H9 (cell line): ENCODE results near the gene PDCD1. TPM values are rescaled to one million over a fixed set of nuclear protein-coding genes. Genes with fewer than 3 reads are reported as not detected.

ENCODE experiments used
- DNase-seq: peaks from one replicate; pipeline ENCODE4 v3.0.0-alpha.2; 2017
- H2AFZ ChIP-seq: one replicate; pipeline ENCODE4 v1.6.1; 2013; ENCODE audit warnings: mild to moderate bottlenecking, low read length, control low read depth, moderate library complexity
- H2AK5ac ChIP-seq: 2 replicates; pipeline ENCODE4 v1.6.1; 2013; ENCODE audit warnings: low read length, control low read depth, mixed read lengths; ENCODE audit not compliant: insufficient read length
- H2BK120ac ChIP-seq: one replicate; pipeline ENCODE4 v1.6.1; 2013; ENCODE audit warnings: low read depth, mild to moderate bottlenecking, low read length, control low read depth, inconsistent platforms; ENCODE audit not compliant: poor library complexity, severe bottlenecking
- H2BK12ac ChIP-seq: 2 replicates; pipeline ENCODE4 v1.6.1; 2013; ENCODE audit warnings: low read length, control low read depth, mixed read lengths, low read depth; ENCODE audit not compliant: insufficient read length
- H2BK15ac ChIP-seq: 2 replicates; pipeline ENCODE4 v1.6.1; 2013; ENCODE audit warnings: low read depth, low read length, control low read depth
- H2BK20ac ChIP-seq: one replicate; pipeline ENCODE4 v1.6.1; 2013; ENCODE audit warnings: low read depth, mild to moderate bottlenecking, low read length, control low read depth, inconsistent platforms; ENCODE audit not compliant: poor library complexity, severe bottlenecking
- H2BK5ac ChIP-seq: 2 replicates; pipeline ENCODE4 v1.6.1; 2013; ENCODE audit warnings: low read length, control low read depth, mixed read lengths; ENCODE audit not compliant: insufficient read length
- H3K14ac ChIP-seq: 2 replicates; pipeline ENCODE4 v1.6.1; 2013; ENCODE audit warnings: low read length, control low read depth; ENCODE audit not compliant: insufficient read depth
- H3K18ac ChIP-seq: 2 replicates; pipeline ENCODE4 v1.6.1; 2013; ENCODE audit warnings: low read depth, mild to moderate bottlenecking, mixed read lengths, low read length, control low read depth; ENCODE audit not compliant: insufficient read length
- H3K23ac ChIP-seq: 2 replicates; pipeline ENCODE4 v1.6.1; 2013; ENCODE audit warnings: low read length, control low read depth, mixed read lengths, low read depth; ENCODE audit not compliant: insufficient read length
- H3K23me2 ChIP-seq: 2 replicates; pipeline ENCODE4 v1.6.1; 2013; ENCODE audit warnings: low read depth, mild to moderate bottlenecking, mixed read lengths, low read length, control low read depth; ENCODE audit not compliant: insufficient read length, poor library complexity, severe bottlenecking
- H3K27ac ChIP-seq: 2 replicates; pipeline ENCODE4 v1.5.1; 2013; ENCODE audit warnings: low read length, control low read depth, mixed read lengths, low read depth; ENCODE audit not compliant: insufficient read length
- H3K27me3 ChIP-seq: 2 replicates; pipeline ENCODE4 v1.6.1; 2013; ENCODE audit warnings: low read length, control low read depth, inconsistent platforms; ENCODE audit not compliant: insufficient read depth
- H3K4ac ChIP-seq: 2 replicates; pipeline ENCODE4 v1.6.1; 2013; ENCODE audit warnings: low read depth, mild to moderate bottlenecking, control low read depth, inconsistent platforms, low read length, moderate library complexity
- H3K4me1 ChIP-seq: 2 replicates; pipeline ENCODE4 v1.6.1; 2013; ENCODE audit warnings: low read length, control low read depth, inconsistent platforms; ENCODE audit not compliant: insufficient read depth
- H3K4me2 ChIP-seq: 2 replicates; pipeline ENCODE4 v1.6.1; 2013; ENCODE audit warnings: low read length, control low read depth, mixed read lengths; ENCODE audit not compliant: insufficient read length, insufficient read depth
- H3K56ac ChIP-seq: 2 replicates; pipeline ENCODE4 v1.6.1; 2013; ENCODE audit warnings: low read depth, mild to moderate bottlenecking, mixed read lengths, low read length, control low read depth; ENCODE audit not compliant: insufficient read length
- H3K79me1 ChIP-seq: 2 replicates; pipeline ENCODE4 v1.6.1; 2013; ENCODE audit warnings: low read depth, mild to moderate bottlenecking, moderate library complexity, low read length, control low read depth, inconsistent platforms; ENCODE audit not compliant: insufficient read depth, poor library complexity, severe bottlenecking
- H3K79me2 ChIP-seq: 2 replicates; pipeline ENCODE4 v1.6.1; 2013; ENCODE audit warnings: low read length, control low read depth, inconsistent platforms; ENCODE audit not compliant: insufficient read depth
- H3K9ac ChIP-seq: 2 replicates; pipeline ENCODE4 v1.6.1; 2013; ENCODE audit warnings: low read length, control low read depth, mixed read lengths; ENCODE audit not compliant: insufficient read length; ENCODE audit errors: extremely low read depth
- H3K9me3 ChIP-seq: one replicate; pipeline ENCODE4 v1.6.1; 2013; ENCODE audit warnings: low read depth, low read length, inconsistent platforms; ENCODE audit not compliant: control insufficient read depth
- H3T11ph ChIP-seq: one replicate; pipeline ENCODE4 v1.6.1; 2013; ENCODE audit warnings: mild to moderate bottlenecking, low read length, control low read depth, inconsistent platforms
- H4K20me1 ChIP-seq: one replicate; pipeline ENCODE4 v1.6.1; 2013; ENCODE audit not compliant: control insufficient read depth, insufficient read length, insufficient read depth
- H4K5ac ChIP-seq: 2 replicates; pipeline ENCODE4 v1.6.1; 2013; ENCODE audit warnings: low read depth, mild to moderate bottlenecking, mixed read lengths, low read length, control low read depth; ENCODE audit not compliant: insufficient read length
- H4K8ac ChIP-seq: replicated peaks from 2 replicates; pipeline ENCODE4 v1.6.1; 2013; ENCODE audit warnings: low read length, control low read depth, mixed read lengths, low read depth; ENCODE audit not compliant: insufficient read length
- H4K91ac ChIP-seq: 2 replicates; pipeline ENCODE4 v1.6.1; 2013; ENCODE audit warnings: low read depth, mild to moderate bottlenecking, moderate library complexity, mixed read lengths, low read length, control low read depth; ENCODE audit not compliant: insufficient read length
- H3K27ac Mint-ChIP-seq, 3 experiments: 2 replicates in 2 of 3; 3 replicates in 1 of 3; pipeline ENCODE4 v1.8.0; 2020 to 2021; ENCODE audit warnings: mixed read lengths in 3 of 3, mild to moderate bottlenecking in 1 of 3, moderate library complexity in 1 of 3
- H3K27me3 Mint-ChIP-seq: 2 replicates; pipeline ENCODE4 v1.8.0; 2021; ENCODE audit warnings: low read depth, mild to moderate bottlenecking, moderate library complexity, mixed read lengths
- H3K36me3 Mint-ChIP-seq, 3 experiments: 2 replicates in 2 of 3; 3 replicates in 1 of 3; pipeline ENCODE4 v1.8.0; 2020 to 2021; ENCODE audit warnings: low read depth in 3 of 3, mixed read lengths in 3 of 3; ENCODE audit not compliant: insufficient read depth in 1 of 3
- H3K4me1 Mint-ChIP-seq, 2 experiments: 2 replicates each; pipeline ENCODE4 v1.8.0; 2020; ENCODE audit warnings: mixed read lengths in 2 of 2
- H3K4me3 Mint-ChIP-seq, 2 experiments: 2 replicates in 1 of 2; 3 replicates in 1 of 2; pipeline ENCODE4 v1.8.0; 2020 to 2021; ENCODE audit warnings: mild to moderate bottlenecking in 2 of 2, mixed read lengths in 2 of 2, moderate library complexity in 1 of 2
- H3K9me3 Mint-ChIP-seq, 2 experiments: 2 replicates in 1 of 2; 3 replicates in 1 of 2; pipeline ENCODE4 v1.8.0; 2020; ENCODE audit warnings: mild to moderate bottlenecking in 2 of 2, mixed read lengths in 2 of 2, moderate library complexity in 1 of 2
- CTCF ChIP-seq: fragments of 200-600 bp; sonication (generic); conservative IDR thresholded peaks from 3 replicates; pipeline ENCODE4 v1.8.0; 2021; ENCODE audit warnings: antibody characterized with exemption, mild to moderate bottlenecking
- WGBS: extraction: QIAGEN DNeasy Blood & Tissue Kit; methylation state at CpG from one replicate; pipeline ENCODE4 v1.1.7; 2013; ENCODE audit warnings: missing lambda C conversion rate, low lambda C conversion rate, mixed read lengths; ENCODE audit not compliant: insufficient read length; ENCODE audit errors: extremely low coverage; 5-methylcytosine and 5-hydroxymethylcytosine counted together
- total RNA-seq: library from RNA; stranded (reverse); gene quantifications from 2 replicates; pipeline ENCODE4 v1.2.1, GENCODE V29; 2021

PDCD1 gene
- total RNA-seq, 1 experiment from 2014 or later = 1.6 TPM

- H3K27ac Mint-ChIP-seq = no peak overlapping the region
- no peak overlapping the region for H3K18ac ChIP-seq
Measured at GRCh38 chr2:241842067-241842415, 16.7 kb downstream of the PDCD1 start.

More at GRCh38 chr2:241842067-241842415, 16.7 kb downstream of the PDCD1 start:
- no peak overlapping the region for H3K14ac ChIP-seq
- H2BK12ac ChIP-seq = no peak overlapping the region
- no peak overlapping the region for H2BK20ac ChIP-seq
- DNase-seq = no peak
- H3K4ac ChIP-seq = no peak overlapping the region
- no peak overlapping the region for H3K27ac ChIP-seq
- no peaks in the 10 kb centered on the region for H3K79me2 ChIP-seq
- no peaks in the 10 kb centered on the region for H3K23me2 ChIP-seq
- no peak overlapping the region for H3T11ph ChIP-seq
- no peak overlapping the region for H2BK120ac ChIP-seq
- Mint-ChIP-seq H3K36me3 (peaks cover 0 to 1% (median 0%) of the 10 kb centered on the region in 3 experiments; a peak in 1 of 7 replicates), H3K4me3 (no peak overlapping the region), H3K4me1 (peaks cover 13 to 35% of the 10 kb centered on the region in 2 experiments), H3K9me3 (peaks cover 0 to 4% of the 10 kb centered on the region in 2 experiments; a peak in 1 of 5 replicates), H3K27me3 (peaks cover 49% of the 10 kb centered on the region)
- no peaks in the 10 kb centered on the region for H4K20me1 ChIP-seq
- no peaks in the 10 kb centered on the region; the same call in 1 of the 2 replicates for H3K4me1 ChIP-seq
- H4K5ac ChIP-seq = no peak overlapping the region
- no peak overlapping the region for H2BK5ac ChIP-seq
- no peak overlapping the region for H2AFZ ChIP-seq
- TF ChIP-seq CTCF = no peak
- WGBS = no CpG with 5 or more reads among the region's 11 CpGs
- H3K23ac ChIP-seq = no peak overlapping the region
- H3K27me3 ChIP-seq = peaks cover 2% of the 10 kb centered on the region; the same call in 1 of the 2 replicates
- no peaks in the 10 kb centered on the region for H3K79me1 ChIP-seq
- H3K9ac ChIP-seq = no peak overlapping the region
- H2BK15ac ChIP-seq = no peak overlapping the region
- no peak overlapping the region for H2AK5ac ChIP-seq
- no peak overlapping the region for H4K91ac ChIP-seq
- no peaks in the 10 kb centered on the region for H3K9me3 ChIP-seq
- H3K56ac ChIP-seq = no peak overlapping the region
- H3K4me2 ChIP-seq = no peak overlapping the region
- no peak overlapping the region for H4K8ac ChIP-seq
